ENCODE measurements around the gene CACNA2D1. TPM values are rescaled to one million over a fixed set of nuclear protein-coding genes. Genes with fewer than 3 reads are reported as not detected.
"Not testable (repeated sequence)": the region's sequence is repeated elsewhere in the genome, so short reads cannot be mapped to it uniquely, and the experiment has no call there.

The CACNA2D1 gene
- total RNA-seq, 1 experiment from 2014 or later: 25.4 TPM

DNA sequence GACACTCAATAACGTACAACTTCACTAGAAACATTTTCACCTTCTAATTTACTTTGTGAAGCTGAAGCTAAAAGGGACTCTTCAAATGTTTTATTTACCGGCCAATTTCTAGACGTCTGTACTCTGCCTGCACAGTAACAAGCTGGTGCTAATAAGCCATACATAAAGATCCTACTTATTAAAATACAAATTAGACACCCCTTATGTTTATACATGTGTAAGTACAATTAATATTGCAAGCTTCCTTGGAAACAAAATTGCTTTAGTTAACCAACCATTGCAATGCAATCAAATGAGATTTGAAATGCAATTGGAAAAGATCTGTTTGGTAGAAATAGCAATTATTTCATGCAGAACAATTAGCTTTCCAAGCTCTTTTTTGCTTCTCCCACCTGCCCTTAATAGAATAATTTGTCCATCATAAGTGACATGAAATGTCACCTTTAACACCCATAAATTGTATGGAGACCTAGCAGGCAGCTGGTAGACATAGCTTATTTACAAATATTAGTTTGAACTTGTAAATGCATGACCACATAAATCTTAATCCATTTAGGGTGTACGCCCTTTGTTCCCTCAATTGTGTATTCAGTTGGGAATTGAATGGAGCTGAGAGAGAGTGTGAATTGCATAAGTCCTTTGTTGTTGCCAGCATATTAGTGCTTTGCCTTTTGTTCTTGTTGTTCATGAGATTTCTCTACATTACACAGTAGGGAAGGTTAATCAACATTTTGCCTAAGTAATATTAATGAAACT is 277.1 kb downstream of the CACNA2D1 start:
- H3K27ac ChIP-seq: no peak overlapping the region
- no peak for DNase-seq
- no peak overlapping the region for H3K4me3 ChIP-seq
- no peaks in the 10 kb centered on the region for H3K9me3 ChIP-seq (replicated peaks)
- H3K27me3 ChIP-seq: no peaks in the 10 kb centered on the region
- no peaks in the 10 kb centered on the region for H3K36me3 ChIP-seq
- H3K4me1 ChIP-seq: peaks cover 11% of the 10 kb centered on the region

DNA sequence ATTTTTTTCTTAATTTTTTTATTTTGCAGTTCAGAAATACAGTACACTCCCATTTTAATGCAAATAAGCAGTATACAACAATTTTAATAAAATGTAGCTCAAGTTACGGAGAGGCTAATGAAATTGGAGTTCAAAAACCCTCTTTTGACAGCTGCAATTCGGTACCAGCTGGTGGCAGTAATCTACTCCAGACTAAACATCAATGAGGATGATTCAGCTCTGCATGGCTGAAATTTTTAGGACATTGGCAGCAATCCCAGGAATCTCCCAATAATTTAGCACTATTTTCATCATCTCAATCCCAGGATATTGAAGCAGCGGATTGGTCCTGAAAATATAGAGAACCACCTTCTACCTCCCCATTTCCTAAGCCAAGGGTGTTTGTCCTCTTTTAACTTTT is 278.8 kb downstream of the CACNA2D1 start:
- Histone ChIP-seq H3K4me3 (no peak overlapping the region), H3K9me3 (replicated peaks) (no peaks in the 10 kb centered on the region), H3K4me1 (peaks cover 11% of the 10 kb centered on the region), H3K36me3 (no peaks in the 10 kb centered on the region), H3K27ac (no peak overlapping the region; the same call in 1 of the 2 replicates), H3K27me3 (no peaks in the 10 kb centered on the region)
- peak; percentile 57 to 75 for DNase-seq

DNA sequence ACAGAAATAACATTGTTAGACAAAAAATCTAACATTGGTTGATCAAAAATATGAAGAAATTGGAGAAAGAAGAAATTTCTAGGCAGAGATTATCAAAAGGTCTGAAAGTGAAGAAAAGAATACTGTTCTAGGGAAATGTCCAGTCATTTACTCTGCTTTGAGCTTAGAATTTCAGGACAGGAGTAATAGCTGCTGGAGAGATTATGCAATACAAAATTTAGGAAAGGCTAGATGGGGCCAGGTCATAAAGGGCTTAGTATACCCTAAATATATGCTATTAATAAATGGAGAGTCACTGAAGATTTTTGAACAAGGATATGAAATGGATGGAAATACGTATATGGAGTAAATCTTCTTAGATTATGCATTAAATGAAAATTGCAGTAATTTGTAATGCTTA is 279.2 kb downstream of the CACNA2D1 start:
- peak overlapping the region; percentile 8; the same call in 1 of the 2 replicates for H3K27ac ChIP-seq
- H3K36me3 ChIP-seq: no peaks in the 10 kb centered on the region
- no peaks in the 10 kb centered on the region for H3K27me3 ChIP-seq
- no peak for DNase-seq
- H3K4me3 ChIP-seq: no peak overlapping the region
- no peaks in the 10 kb centered on the region for H3K9me3 ChIP-seq (replicated peaks)
- peaks cover 11% of the 10 kb centered on the region for H3K4me1 ChIP-seq

DNA sequence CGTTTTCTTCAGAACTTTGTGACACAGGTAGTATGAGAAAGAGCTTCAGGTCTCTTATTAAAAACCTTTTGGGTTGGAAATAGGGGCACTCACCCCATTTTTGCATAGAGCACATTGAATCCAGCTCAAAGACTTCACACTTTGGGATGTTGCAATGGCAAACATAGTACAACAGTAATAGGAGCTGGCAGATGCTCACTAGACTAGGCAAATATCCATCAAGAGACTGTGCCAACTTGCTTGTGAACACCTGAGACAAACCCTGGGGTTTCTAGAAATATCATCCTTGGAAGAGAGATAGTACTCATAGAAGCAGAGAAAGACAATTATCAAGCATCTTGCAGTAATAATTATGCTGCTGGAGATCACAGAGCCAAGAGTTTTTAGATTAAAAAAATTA is 280.0 kb downstream of the CACNA2D1 start:
- Histone ChIP-seq H3K4me1 (peaks cover 11% of the 10 kb centered on the region), H3K27ac (no peak overlapping the region), H3K9me3 (replicated peaks) (no peaks in the 10 kb centered on the region), H3K27me3 (no peaks in the 10 kb centered on the region), H3K36me3 (no peaks in the 10 kb centered on the region), H3K4me3 (no peak overlapping the region)
- no peak for DNase-seq

DNA sequence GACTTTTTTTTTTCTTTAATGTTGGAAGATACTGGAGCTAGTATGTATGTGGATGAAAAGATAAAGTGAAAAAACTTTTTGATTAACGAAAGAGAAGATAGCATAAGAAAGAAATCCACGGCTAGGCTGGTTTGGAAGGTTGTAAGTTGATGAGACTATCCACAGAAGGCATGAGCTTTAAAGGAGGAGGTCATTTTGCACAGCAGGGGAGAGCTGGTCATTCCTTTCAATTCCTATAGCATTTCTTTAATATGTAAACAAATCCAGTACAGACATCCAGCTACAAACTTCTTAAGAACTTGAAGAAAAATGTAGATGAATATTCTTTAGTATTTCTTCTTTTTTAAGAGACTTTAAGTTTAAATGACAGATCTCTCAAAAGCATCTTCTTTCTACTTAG is 281.3 kb downstream of the CACNA2D1 start:
- Histone ChIP-seq H3K36me3 (no peaks in the 10 kb centered on the region), H3K27me3 (no peaks in the 10 kb centered on the region), H3K27ac (no peak overlapping the region), H3K4me3 (no peak overlapping the region), H3K9me3 (replicated peaks) (no peaks in the 10 kb centered on the region), H3K4me1 (peaks cover 11% of the 10 kb centered on the region)
- DNase-seq: no peak

DNA sequence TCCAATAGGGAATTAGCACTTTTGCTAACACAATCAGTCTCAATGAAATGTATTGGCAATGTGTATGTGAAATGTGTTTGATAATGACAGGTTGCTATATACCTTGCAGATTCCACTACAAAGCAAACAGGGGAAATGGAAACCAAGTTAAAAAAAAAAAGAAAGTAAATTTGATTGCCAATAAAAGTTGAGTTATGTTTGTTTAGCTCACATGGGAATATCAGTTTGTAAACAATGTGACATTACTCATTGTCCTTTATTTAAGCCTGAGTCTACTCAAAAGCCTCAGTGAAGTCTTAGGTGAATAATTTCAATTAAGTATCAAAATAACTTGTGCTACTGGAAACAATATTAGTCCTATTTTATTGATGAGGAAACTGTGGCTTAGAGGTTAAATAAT is 285.2 kb downstream of the CACNA2D1 start:
- Histone ChIP-seq H3K27ac (no peak overlapping the region), H3K36me3 (no peaks in the 10 kb centered on the region), H3K27me3 (no peaks in the 10 kb centered on the region), H3K4me3 (no peak overlapping the region), H3K4me1 (no peaks in the 10 kb centered on the region), H3K9me3 (replicated peaks) (no peaks in the 10 kb centered on the region)
- DNase-seq: no peak

DNA sequence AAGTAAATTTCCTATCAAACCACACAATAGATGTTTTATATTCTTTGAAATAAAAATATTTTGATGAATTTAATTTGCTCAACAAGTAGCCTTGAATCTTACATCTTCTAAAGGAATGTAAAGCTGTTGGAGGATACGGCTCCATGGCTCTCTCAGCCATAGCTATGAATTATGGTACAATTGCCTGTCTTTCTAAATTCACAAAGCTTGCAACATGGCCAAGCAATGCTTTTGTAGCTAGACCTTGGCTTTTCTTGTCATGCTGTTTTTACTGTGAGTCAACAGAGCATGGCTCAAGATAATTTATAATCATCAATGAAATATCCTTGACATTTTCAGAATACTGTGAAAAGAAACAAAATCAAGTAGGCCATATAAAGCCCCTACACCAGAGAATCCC is 286.7 kb downstream of the CACNA2D1 start:
- Histone ChIP-seq H3K9me3 (replicated peaks) (no peaks in the 10 kb centered on the region), H3K27ac (no peak overlapping the region)
- no peak for DNase-seq

DNA sequence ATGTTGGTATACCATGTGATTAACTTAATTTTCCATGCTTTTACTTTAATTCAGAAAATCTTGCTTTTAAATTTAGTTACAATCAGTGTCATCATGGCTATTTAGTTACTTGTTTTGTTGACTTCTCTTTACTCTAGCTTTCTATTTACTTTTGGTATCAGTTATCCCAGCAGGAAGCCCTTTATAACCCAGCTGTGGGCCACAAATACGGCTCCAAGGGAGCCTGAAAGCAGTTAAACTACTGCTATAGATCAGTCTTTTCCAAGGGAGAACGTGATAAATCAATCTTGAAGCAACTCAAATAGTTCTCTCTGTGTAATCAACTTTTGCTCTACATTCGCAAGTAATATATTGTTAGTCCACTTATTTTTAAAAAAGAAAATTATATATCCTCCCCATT is 287.4 kb downstream of the CACNA2D1 start:
- H3K27me3 ChIP-seq: no peaks in the 10 kb centered on the region
- H3K36me3 ChIP-seq: no peaks in the 10 kb centered on the region
- H3K27ac ChIP-seq: no peak overlapping the region
- DNase-seq: peak in 1 of 2 experiments; percentile 8
- no peaks in the 10 kb centered on the region for H3K9me3 ChIP-seq (replicated peaks)
- H3K4me3 ChIP-seq: no peak overlapping the region
- no peaks in the 10 kb centered on the region for H3K4me1 ChIP-seq

More for the DNA sequence above, 286.7 kb downstream of the CACNA2D1 start:
- Histone ChIP-seq H3K36me3 (no peaks in the 10 kb centered on the region), H3K4me1 (no peaks in the 10 kb centered on the region), H3K4me3 (no peak overlapping the region), H3K27me3 (no peaks in the 10 kb centered on the region)

DNA sequence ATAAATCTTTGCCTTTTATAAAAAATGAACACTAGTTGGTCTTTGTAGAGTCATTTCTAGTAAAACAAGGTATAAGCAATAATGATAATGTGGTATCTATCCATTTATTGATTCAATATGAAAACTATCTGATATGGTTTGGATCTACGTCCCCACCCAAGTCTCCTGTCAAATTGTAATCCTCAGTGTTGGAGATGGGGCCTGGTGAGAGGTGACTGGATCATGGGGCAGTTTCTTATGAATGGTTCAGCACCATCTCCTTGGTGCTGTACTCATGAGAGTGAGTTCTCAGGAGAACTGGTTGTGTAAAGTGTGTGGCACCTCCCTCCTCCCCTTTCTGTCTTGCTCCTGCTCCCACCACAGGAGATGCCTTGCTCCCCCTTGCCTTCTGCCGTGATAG is 288.8 kb downstream of the CACNA2D1 start:
- no peak for DNase-seq
- Histone ChIP-seq H3K36me3 (no peaks in the 10 kb centered on the region), H3K9me3 (replicated peaks) (no peaks in the 10 kb centered on the region), H3K27ac (no peak overlapping the region), H3K27me3 (no peaks in the 10 kb centered on the region), H3K4me3 (no peak overlapping the region), H3K4me1 (no peaks in the 10 kb centered on the region)

DNA sequence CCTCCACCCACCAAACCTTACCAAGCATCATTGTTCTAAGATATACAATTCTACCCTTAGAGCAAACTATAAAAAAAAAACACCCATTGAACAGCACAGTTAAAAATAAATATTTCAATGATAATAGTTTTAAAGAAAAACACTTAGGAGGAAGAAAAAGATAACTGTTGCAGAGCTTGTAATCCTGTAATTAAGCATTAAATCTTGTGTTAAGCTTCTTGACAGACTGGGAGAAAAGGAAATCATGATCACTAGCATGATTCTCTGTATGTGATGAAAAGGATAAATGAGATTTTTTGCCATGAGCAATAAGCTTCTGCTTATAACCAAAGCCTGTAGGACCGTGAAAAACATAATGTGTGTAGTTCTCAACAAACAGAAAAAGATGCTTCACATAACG is 289.8 kb downstream of the CACNA2D1 start:
- Histone ChIP-seq H3K36me3 (no peaks in the 10 kb centered on the region), H3K27ac (no peak overlapping the region), H3K4me1 (no peaks in the 10 kb centered on the region), H3K9me3 (replicated peaks) (no peaks in the 10 kb centered on the region), H3K4me3 (no peak overlapping the region), H3K27me3 (no peaks in the 10 kb centered on the region)
- no peak for DNase-seq

DNA sequence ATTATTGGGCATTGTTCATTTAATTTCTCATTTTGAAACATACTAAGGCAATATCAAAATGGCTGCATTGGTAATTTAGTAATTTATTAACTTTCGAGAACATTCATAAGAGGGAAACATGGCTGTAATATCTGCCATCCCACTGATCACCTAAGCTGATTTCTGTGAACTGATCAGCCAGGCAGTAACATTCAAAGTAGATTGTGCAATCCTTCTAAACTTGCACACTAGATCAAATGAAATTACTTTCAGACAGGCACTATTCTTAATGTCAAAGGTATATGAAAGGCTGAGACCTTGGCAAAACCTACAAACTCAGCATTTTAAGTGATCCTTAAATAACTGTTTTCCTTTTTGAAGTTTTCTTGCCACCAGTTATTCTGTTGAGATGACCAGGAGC is 290.7 kb downstream of the CACNA2D1 start:
- no peaks in the 10 kb centered on the region for H3K27me3 ChIP-seq
- no peak for DNase-seq
- H3K9me3 ChIP-seq (replicated peaks): no peaks in the 10 kb centered on the region
- no peak overlapping the region for H3K4me3 ChIP-seq
- no peaks in the 10 kb centered on the region for H3K36me3 ChIP-seq
- no peaks in the 10 kb centered on the region for H3K4me1 ChIP-seq
- H3K27ac ChIP-seq: no peak overlapping the region

DNA sequence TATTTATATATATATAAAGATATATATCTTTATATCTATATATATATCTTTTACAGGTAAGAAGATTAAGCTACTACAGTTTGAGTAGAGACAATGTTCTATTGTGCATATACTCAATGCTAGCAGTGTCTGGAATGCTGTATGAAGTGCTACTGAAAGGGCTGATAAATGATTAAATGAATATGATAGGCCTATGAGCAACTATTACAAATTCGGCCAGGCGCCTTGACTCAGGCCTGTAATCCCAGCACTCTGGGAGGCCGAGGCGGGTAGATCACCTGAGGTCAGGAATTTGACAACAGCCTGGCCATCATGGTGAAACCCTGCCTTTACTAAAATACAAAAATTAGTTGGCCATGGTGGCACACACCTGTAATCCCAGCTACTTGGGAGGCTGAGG is 297.1 kb downstream of the CACNA2D1 start:
- no peaks in the 10 kb centered on the region for H3K36me3 ChIP-seq
- no peaks in the 10 kb centered on the region; the same call in 1 of the 2 replicates for H3K4me1 ChIP-seq
- H3K4me3 ChIP-seq: no peak overlapping the region
- H3K27me3 ChIP-seq: no peaks in the 10 kb centered on the region
- H3K27ac ChIP-seq: no peak overlapping the region
- DNase-seq: no peak
- no peaks in the 10 kb centered on the region for H3K9me3 ChIP-seq (replicated peaks)

DNA sequence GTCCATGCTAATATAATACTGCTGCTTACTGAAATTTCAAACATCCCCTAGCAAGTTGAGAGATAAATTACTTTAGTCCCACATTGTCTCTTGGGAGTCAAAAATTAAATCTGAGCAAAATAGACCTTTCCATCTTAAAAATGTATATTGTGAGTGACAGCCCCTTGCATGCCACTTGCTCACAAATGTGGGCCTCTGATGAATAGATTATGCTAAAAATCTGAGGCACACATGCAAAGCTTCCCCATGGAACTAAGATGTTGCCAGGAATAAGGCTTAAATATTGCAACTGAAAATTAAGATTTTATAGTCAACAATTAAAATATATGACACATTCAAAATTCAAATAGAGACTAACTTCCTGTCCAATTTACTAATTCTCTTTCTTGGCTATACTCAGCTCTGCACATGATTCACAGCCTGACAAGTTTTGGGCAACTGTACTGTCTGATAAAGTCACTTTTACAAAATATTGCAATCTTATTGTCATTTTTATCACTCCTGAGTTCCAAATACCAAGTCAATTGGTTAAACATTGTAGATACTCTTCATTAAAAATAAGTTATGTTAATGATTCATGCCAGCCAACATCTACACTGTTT is 301.2 kb downstream of the CACNA2D1 start:
- DNase-seq: no peak
- no peaks in the 10 kb centered on the region for H3K9me3 ChIP-seq (replicated peaks)
- no peaks in the 10 kb centered on the region for H3K27me3 ChIP-seq
- H3K27ac ChIP-seq: no peak overlapping the region
- H3K36me3 ChIP-seq: no peaks in the 10 kb centered on the region
- H3K4me3 ChIP-seq: no peak overlapping the region
- no peaks in the 10 kb centered on the region; the same call in 1 of the 2 replicates for H3K4me1 ChIP-seq

DNA sequence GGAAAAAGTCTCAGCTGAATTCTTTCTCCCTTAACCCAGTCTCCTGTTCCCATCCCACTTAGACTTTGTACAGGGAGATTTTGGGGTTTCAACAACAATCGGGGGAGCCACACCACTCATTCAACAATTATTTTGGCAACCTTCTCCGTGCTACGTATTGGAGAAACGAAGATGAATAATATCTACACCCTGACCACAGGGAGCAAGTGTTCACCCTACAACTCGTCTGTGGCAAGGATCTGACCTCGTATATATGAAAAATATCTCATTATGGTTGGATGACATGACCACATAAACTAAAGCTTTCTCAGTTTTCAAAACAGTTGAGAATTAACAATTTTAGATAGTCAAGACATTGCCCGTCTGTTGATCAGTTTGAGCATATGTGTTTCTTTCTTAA is 302.1 kb downstream of the CACNA2D1 start:
- Histone ChIP-seq H3K27ac (no peak overlapping the region), H3K4me1 (no peaks in the 10 kb centered on the region; the same call in 1 of the 2 replicates), H3K27me3 (no peaks in the 10 kb centered on the region), H3K36me3 (no peaks in the 10 kb centered on the region), H3K4me3 (no peak overlapping the region), H3K9me3 (replicated peaks) (no peaks in the 10 kb centered on the region)
- DNase-seq: peak in 1 of 2 experiments; percentile 24

DNA sequence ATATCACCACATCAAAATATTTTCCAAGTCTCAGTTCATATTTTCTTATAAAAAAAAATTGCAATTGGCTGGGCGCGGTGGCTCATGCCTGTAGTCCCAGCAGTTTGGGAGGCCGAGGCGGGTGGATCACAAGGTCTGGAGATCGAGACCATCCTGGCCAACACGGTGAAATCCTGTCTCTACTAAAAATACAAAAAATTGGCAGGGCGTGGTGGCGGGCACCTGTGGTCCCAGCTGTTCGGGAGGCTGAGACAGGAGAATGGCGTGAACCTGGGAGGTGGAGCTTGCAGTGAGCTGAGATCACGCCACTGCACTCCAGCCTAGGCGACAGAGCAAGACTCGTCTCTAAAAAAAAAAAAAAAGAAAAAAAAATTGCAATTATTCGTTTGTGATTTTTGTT is 303.0 kb downstream of the CACNA2D1 start:
- not testable (repeated sequence) for H3K9me3 ChIP-seq (replicated peaks); H3K27ac ChIP-seq; H3K4me1 ChIP-seq

DNA sequence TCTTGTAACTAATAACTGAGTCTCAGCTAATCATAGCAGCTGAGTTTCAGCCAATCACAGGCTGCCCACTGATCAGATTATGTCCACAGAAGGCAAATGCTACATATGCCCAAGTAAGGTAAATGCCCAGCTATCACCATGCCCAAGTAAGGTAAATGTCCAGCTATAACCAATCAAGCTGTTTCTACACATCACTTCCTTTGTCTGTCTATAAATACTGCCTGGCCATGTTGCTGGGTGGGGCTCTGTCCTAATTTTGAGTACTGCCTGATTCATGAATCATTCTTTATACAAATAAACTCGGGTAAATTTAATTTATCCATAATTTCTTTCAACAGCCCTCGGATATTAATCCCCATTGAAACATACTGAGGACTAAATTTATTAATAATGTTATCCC is 312.4 kb downstream of the CACNA2D1 start:
- no peaks in the 10 kb centered on the region for H3K36me3 ChIP-seq
- H3K4me1 ChIP-seq: 0 out of 2 replicates have a peak, but pooled peaks cover 8% of the 10 kb centered on the region
- DNase-seq: no peak
- H3K4me3 ChIP-seq: no peak overlapping the region
- H3K9me3 ChIP-seq (replicated peaks): 0 out of 2 replicates have a peak, but pooled peaks cover 3% of the 10 kb centered on the region
- H3K27me3 ChIP-seq: no peaks in the 10 kb centered on the region
- no peak overlapping the region for H3K27ac ChIP-seq

More for the DNA sequence above, 303.0 kb downstream of the CACNA2D1 start:
- H3K27me3 ChIP-seq, H3K4me3 ChIP-seq, H3K36me3 ChIP-seq, DNase-seq: not testable (repeated sequence)
